IMR-90 (cell line): ENCODE measurements around the gene GPER1. TPM values are rescaled to one million over a fixed set of nuclear protein-coding genes. Genes with fewer than 3 reads are reported as not detected.

Experiments used
- ATAC-seq: fragments of 200-7000 bp; cut with Tn5 transposase; 2 replicates; pipeline ENCODE4 v1.9.1; 2020; ENCODE audit warnings: low read depth, mild to moderate bottlenecking, moderate library complexity
- BruUV-seq: library from RNA; stranded (reverse); fragments of 400-500 nt; replicated peaks from 2 replicates; lab custom pipeline; 2021; lab: Mats Ljungman, UMichigan
- CTCF ChIA-PET: fragments of 300-600 bp; formaldehyde crosslinking; extraction: SDS; loops from one replicate; lab custom pipeline; 2021; ENCODE audit warnings: antibody characterized with exemption; lab: Yijun Ruan, JAX
- POLR2A ChIA-PET: fragments of 300-600 bp; sonication (Branson Sonifier 250); formaldehyde crosslinking; loops from one replicate; lab custom pipeline; 2022; ENCODE audit warnings: antibody characterized with exemption; ENCODE audit not compliant: unreplicated experiment; lab: Charles Lee
- DNase-seq: peaks from one replicate; pipeline ENCODE4 v3.0.0; 2013
- H2AFZ ChIP-seq: replicated peaks from 2 replicates; pipeline ENCODE3; 2013; ENCODE audit warnings: low read length, mild to moderate bottlenecking; ENCODE audit not compliant: poor library complexity
- H2AK5ac ChIP-seq: 2 replicates; pipeline ENCODE4 v1.6.1; 2013; ENCODE audit warnings: low read depth, low read length, inconsistent platforms
- H2AK9ac ChIP-seq: replicated peaks from 2 replicates; pipeline ENCODE3; 2013; ENCODE audit warnings: mild to moderate bottlenecking, low read depth, low read length, moderate library complexity; ENCODE audit not compliant: poor library complexity
- H2BK120ac ChIP-seq: 2 replicates; pipeline ENCODE4 v1.6.1; 2013; ENCODE audit warnings: low read depth, low read length, inconsistent platforms
- H2BK15ac ChIP-seq: 3 replicates; pipeline ENCODE4 v1.6.1; 2013; ENCODE audit warnings: low read depth, low read length, inconsistent platforms
- H2BK20ac ChIP-seq: 2 replicates; pipeline ENCODE4 v1.6.1; 2013; ENCODE audit warnings: low read depth, mild to moderate bottlenecking, inconsistent platforms, low read length, moderate library complexity
- H2BK5ac ChIP-seq: 2 replicates; pipeline ENCODE4 v1.6.1; 2013; ENCODE audit warnings: mild to moderate bottlenecking, low read depth, low read length, inconsistent platforms; ENCODE audit not compliant: poor library complexity, severe bottlenecking
- H3K14ac ChIP-seq: replicated peaks from 2 replicates; pipeline ENCODE4 v1.6.1; 2013; ENCODE audit warnings: low read depth, low read length, inconsistent platforms
- H3K18ac ChIP-seq: 2 replicates; pipeline ENCODE4 v1.6.1; 2013; ENCODE audit warnings: low read depth, low read length, control low read depth
- H3K23ac ChIP-seq: 2 replicates; pipeline ENCODE4 v1.6.1; 2013; ENCODE audit warnings: low read depth, low read length, inconsistent platforms
- H3K27ac ChIP-seq: 2 replicates; pipeline ENCODE4 v1.5.1; 2013; ENCODE audit warnings: mild to moderate bottlenecking, control low read depth, low read length; ENCODE audit not compliant: insufficient read depth
- H3K27me3 ChIP-seq: 2 replicates; pipeline ENCODE4 v1.6.1; 2013; ENCODE audit warnings: low read length; ENCODE audit not compliant: control insufficient read depth, insufficient read depth
- H3K36me3 ChIP-seq: 2 replicates; pipeline ENCODE4 v1.6.1; 2013; ENCODE audit warnings: low read length, mixed read lengths; ENCODE audit not compliant: control insufficient read depth, insufficient read depth
- H3K4ac ChIP-seq: 2 replicates; pipeline ENCODE4 v1.6.1; 2013; ENCODE audit warnings: low read depth, low read length, inconsistent platforms
- H3K4me1 ChIP-seq: 2 replicates; pipeline ENCODE4 v1.6.1; 2013; ENCODE audit warnings: low read length, mixed read lengths; ENCODE audit not compliant: control insufficient read depth, insufficient read depth
- H3K4me2 ChIP-seq: 2 replicates; pipeline ENCODE4 v1.6.1; 2013; ENCODE audit warnings: low read depth, mild to moderate bottlenecking, control low read depth, low read length, moderate library complexity
- H3K4me3 ChIP-seq: 2 replicates; pipeline ENCODE4 v1.5.1; 2013; ENCODE audit warnings: low read depth, mild to moderate bottlenecking, control low read depth, low read length, moderate library complexity; ENCODE audit not compliant: insufficient read depth
- H3K56ac ChIP-seq: 2 replicates; pipeline ENCODE4 v1.6.1; 2013; ENCODE audit warnings: low read length, inconsistent platforms; ENCODE audit not compliant: insufficient read depth; ENCODE audit errors: extremely low read depth
- H3K79me1 ChIP-seq, 2 experiments: 2 replicates each; pipeline ENCODE4 v1.6.1; 2013; ENCODE audit warnings: low read length in 2 of 2, inconsistent platforms in 1 of 2, low read depth in 1 of 2
- H3K9ac ChIP-seq: 2 replicates; pipeline ENCODE4 v1.6.1; 2013; ENCODE audit warnings: low read depth, low read length, control low read depth
- H3K9me1 ChIP-seq: 2 replicates; pipeline ENCODE4 v1.6.1; 2013; ENCODE audit warnings: low read length, inconsistent platforms; ENCODE audit not compliant: insufficient read depth
- H3K9me3 ChIP-seq: 2 replicates; pipeline ENCODE4 v1.6.1; 2013; ENCODE audit warnings: low read length; ENCODE audit not compliant: control insufficient read depth, insufficient read depth
- H4K20me1 ChIP-seq: 2 replicates; pipeline ENCODE4 v1.6.1; 2013; ENCODE audit warnings: low read length, inconsistent platforms; ENCODE audit not compliant: insufficient read depth
- H4K5ac ChIP-seq: 2 replicates; pipeline ENCODE4 v1.6.1; 2013; ENCODE audit warnings: mild to moderate bottlenecking, low read depth, low read length, control low read depth
- H4K8ac ChIP-seq, 2 experiments: 2 replicates each; pipeline ENCODE4 v1.6.1; 2013; ENCODE audit warnings: low read depth in 2 of 2, low read length in 2 of 2, control low read depth in 1 of 2, inconsistent platforms in 1 of 2
- H4K91ac ChIP-seq: 2 replicates; pipeline ENCODE4 v1.6.1; 2013; ENCODE audit warnings: low read depth, low read length, inconsistent platforms; ENCODE audit not compliant: insufficient read depth
- CEBPB ChIP-seq: IDR thresholded peaks from 2 replicates; pipeline ENCODE4 v1.6.1; 2012; ENCODE audit warnings: low read depth, low read length, improper control_type of control experiment
- CHD1 ChIP-seq: IDR thresholded peaks from 2 replicates; pipeline ENCODE4 v1.6.1; 2012; ENCODE audit warnings: low read depth, low read length, improper control_type of control experiment
- MXI1 ChIP-seq: IDR thresholded peaks from 2 replicates; pipeline ENCODE4 v1.6.1; 2012; ENCODE audit warnings: low read depth, mild to moderate bottlenecking, low read length, moderate library complexity, borderline replicate concordance
- POLR2A ChIP-seq: IDR thresholded peaks from 2 replicates; pipeline ENCODE4 v1.6.1; 2012; ENCODE audit warnings: mild to moderate bottlenecking, low read depth, low read length
- WGBS, 2 experiments: methylation state at CpG; one replicate each; pipeline versions ENCODE4 v1.1.5 to v1.1.7; 2013; ENCODE audit warnings: missing lambda C conversion rate in 2 of 2; ENCODE audit not compliant: insufficient read length in 1 of 2; ENCODE audit errors: extremely low coverage in 2 of 2; 5-methylcytosine and 5-hydroxymethylcytosine counted together
- dilution Hi-C: fragments of 300-500 bp; cut with HindIII; formaldehyde crosslinking; loops from one replicate; pipeline ENCODE4 v1.14.3; 2018; ENCODE audit warnings: low sequenced_read_pairs; ENCODE audit not compliant: unreplicated experiment
- in situ Hi-C: fragments of 300-500 bp; cut with MboI; formaldehyde crosslinking; loops from 3 replicates; pipeline ENCODE4 v1.14.3; 2019; ENCODE audit warnings: low sequenced_read_pairs, inconsistent platforms, mixed read lengths
- intact Hi-C: fragments of 100-400 bp; cut with micrococcal nuclease; formaldehyde crosslinking; loops from 2 replicates; pipeline ENCODE4 v1.10.0; 2022
- polyA plus RNA-seq, 3 experiments: library from polyadenylated mRNA; depleted of rRNA; stranded (reverse); fragments of >200 nt; gene quantifications; 2 replicates each; pipeline ENCODE4 v1.2.3, GENCODE V29; 2012; ENCODE audit warnings: low replicate concordance in 1 of 3
- total RNA-seq: library from RNA; depleted of rRNA; stranded (reverse); fragments of >200 nt; gene quantifications from 2 replicates; pipeline ENCODE4 v1.2.3, GENCODE V29; 2012

Gene GPER1
- total and polyA plus RNA-seq, 2 of the 4 experiments (the other 2 are of a cell fraction) = 2.0 to 5.8 TPM

DNA sequence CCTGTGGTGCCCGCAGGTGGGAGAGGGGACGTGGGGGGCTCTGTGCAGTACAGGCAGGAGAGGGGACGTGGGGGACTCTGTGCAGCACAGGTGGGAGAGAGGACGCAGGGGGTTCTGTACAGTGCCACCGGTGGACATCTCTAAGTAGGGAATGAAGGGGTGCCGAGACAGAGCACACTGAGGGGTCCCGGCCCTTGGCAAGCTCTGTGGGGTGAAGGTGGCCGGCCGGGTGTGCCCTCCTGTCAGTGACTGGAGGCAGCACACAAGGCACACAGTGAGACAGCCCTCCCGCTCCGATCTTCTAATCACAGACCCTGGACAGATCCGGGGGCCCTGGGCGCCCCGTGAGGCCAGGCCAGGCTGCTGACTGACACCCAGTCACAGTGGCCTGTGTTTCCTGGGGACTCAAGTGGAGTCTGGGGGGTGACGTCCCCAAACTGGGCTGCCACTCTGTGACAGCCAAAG is 32.4 kb upstream of the GPER1 start:
- Histone ChIP-seq H2AK5ac (no peak overlapping the region), H2BK120ac (no peak overlapping the region), H3K4me3 (no peak overlapping the region), H3K79me1 (peaks cover 0 to 10% of the 10 kb centered on the region in 2 experiments; a peak in 1 of 4 replicates), H3K18ac (no peak overlapping the region), H4K5ac (no peak overlapping the region), H3K23ac (no peak overlapping the region), H3K14ac (no peak overlapping the region), H2AK9ac (no peak overlapping the region), H3K36me3 (peaks cover 3% of the 10 kb centered on the region; the same call in 1 of the 2 replicates), H2AFZ (no peak overlapping the region), H4K8ac (no peak overlapping the region), H3K56ac (no peak overlapping the region), H2BK15ac (no peak overlapping the region), H3K4me1 (peaks cover 8% of the 10 kb centered on the region; the same call in 1 of the 2 replicates), H2BK5ac (no peak overlapping the region), H3K4me2 (no peak overlapping the region), H4K20me1 (peaks cover 52% of the 10 kb centered on the region), H2BK20ac (no peak overlapping the region), H3K27me3 (no peaks in the 10 kb centered on the region), H3K9ac (no peak overlapping the region), H3K9me3 (no peaks in the 10 kb centered on the region), H3K9me1 (peaks cover 4% of the 10 kb centered on the region; the same call in 1 of the 2 replicates), H3K4ac (no peak overlapping the region), H4K91ac (no peak overlapping the region), H3K27ac (no peak overlapping the region)
- DNase-seq (no peak), ATAC-seq (no peak)
- dilution Hi-C loops (no loop called here), in situ Hi-C loops (no loop called here), intact Hi-C loops (no loop called here)
- BruUV-seq = no TSS peak
- TF ChIP-seq MXI1 (no peak), POLR2A (no peak), CEBPB (no peak), CHD1 (no peak)
- ChIA-PET CTCF (no interaction called here), POLR2A (no interaction called here)
- 65% methylated on average over 4 of the region's 15 CpGs; no CpG with 5 or more reads in 1 of the 2 experiments for WGBS, 2 experiments
